Activated CD4-positive, alpha-beta T cell treated with anti-CD3 and anti-CD28 coated beads for 4 hours (primary cell): ENCODE measurements around the gene AHNAK.
A peak's percentile ranks its signal among the peaks of the same experiment; 100 is the strongest.
"Not testable (repeated sequence)": the region's sequence is repeated elsewhere in the genome, so short reads cannot be mapped to it uniquely, and the experiment has no call there.

Source experiments
- DNase-seq, 2 donors: peaks; one replicate each; pipeline ENCODE4 v3.0.0-alpha.2; 2020

The AHNAK gene

GRCh38 chr11:62399878-62400266, 146.7 kb downstream of the AHNAK start:
- DNase-seq = no peak

- no peak for DNase-seq
These were observed 147.3 kb downstream of the AHNAK start for GRCh38 chr11:62399172-62399877.

GRCh38 chr11:62398011-62398994, 148.3 kb downstream of the AHNAK start:
- DNase-seq = no peak

GRCh38 chr11:62395885-62396551, 150.6 kb downstream of the AHNAK start:
- DNase-seq = no peak

GRCh38 chr11:62394825-62395538, 151.6 kb downstream of the AHNAK start:
- peak; percentile 40 to 48 for DNase-seq

GRCh38 chr11:62393735-62394134, 152.9 kb downstream of the AHNAK start:
- no peak for DNase-seq

- peak in 1 of 2 donors; percentile 18 for DNase-seq
These were observed 153.5 kb downstream of the AHNAK start for GRCh38 chr11:62393061-62393611.

GRCh38 chr11:62392506-62392905, 154.1 kb downstream of the AHNAK start:
- DNase-seq = no peak

GRCh38 chr11:62391642-62392425, 154.8 kb downstream of the AHNAK start:
- no peak for DNase-seq

- DNase-seq = no peak
These were observed 155.9 kb downstream of the AHNAK start for GRCh38 chr11:62390722-62391121.

GRCh38 chr11:62390237-62390636, 156.4 kb downstream of the AHNAK start:
- no peak for DNase-seq

GRCh38 chr11:62388999-62389398, 157.6 kb downstream of the AHNAK start:
- DNase-seq = no peak

- no peak for DNase-seq
These were observed 159.2 kb downstream of the AHNAK start for GRCh38 chr11:62387381-62387780.

GRCh38 chr11:62386083-62386482, 160.5 kb downstream of the AHNAK start:
- DNase-seq = not testable (repeated sequence)

GRCh38 chr11:62383822-62384221, 162.8 kb downstream of the AHNAK start:
- no peak for DNase-seq
